Activated CD4-positive, alpha-beta T cell treated with anti-CD3 and anti-CD28 coated beads, Interleukin-2, amount 50 U/mL, for 16 hours (primary cell): ENCODE data around the gene ATP8B2.
"Not testable (repeated sequence)": the region's sequence is repeated elsewhere in the genome, so short reads cannot be mapped to it uniquely, and the experiment has no call there.

Experiments
- DNase-seq: peaks from one replicate; pipeline ENCODE4 v3.0.0-alpha.2; 2020

The ATP8B2 gene

GRCh38 chr1:154348429-154349076 lies 23.2 kb downstream of the ATP8B2 start:
- no peak for DNase-seq

GRCh38 chr1:154349121-154349520 lies 23.8 kb downstream of the ATP8B2 start:
- DNase-seq: no peak

- no peak for DNase-seq
Observed at GRCh38 chr1:154350383-154350782, 25.1 kb downstream of the ATP8B2 start.

GRCh38 chr1:154351363-154352068 lies 26.2 kb downstream of the ATP8B2 start:
- no peak for DNase-seq

- no peak for DNase-seq
Observed at GRCh38 chr1:154352245-154352580, 26.9 kb downstream of the ATP8B2 start.

GRCh38 chr1:154352581-154353459 lies 27.5 kb downstream of the ATP8B2 start:
- peak; percentile 33 for DNase-seq

- DNase-seq: peak; percentile 64
Observed at GRCh38 chr1:154353460-154353904, 28.2 kb downstream of the ATP8B2 start.

- DNase-seq: no peak
Observed at GRCh38 chr1:154353966-154354365, 28.6 kb downstream of the ATP8B2 start.

- DNase-seq: no peak
Observed at GRCh38 chr1:154358519-154358918, 33.2 kb downstream of the ATP8B2 start.

GRCh38 chr1:154360288-154360687 lies 35.0 kb downstream of the ATP8B2 start:
- DNase-seq: no peak

GRCh38 chr1:154360881-154361280 lies 35.6 kb downstream of the ATP8B2 start:
- DNase-seq: not testable (repeated sequence)

GRCh38 chr1:154361357-154361756 lies 36.0 kb downstream of the ATP8B2 start:
- no peak for DNase-seq

- DNase-seq: no peak
Observed at GRCh38 chr1:154371436-154371835, 46.1 kb downstream of the ATP8B2 start.

- not testable (repeated sequence) for DNase-seq
Observed at GRCh38 chr1:154373777-154374357, 48.5 kb downstream of the ATP8B2 start.

- no peak for DNase-seq
Observed at GRCh38 chr1:154379301-154379700, 54.0 kb downstream of the ATP8B2 start.

- DNase-seq: no peak
Observed at GRCh38 chr1:154384650-154385489, 59.5 kb downstream of the ATP8B2 start.

GRCh38 chr1:154386643-154387352 lies 61.5 kb downstream of the ATP8B2 start:
- DNase-seq: peak; percentile 66

- no peak for DNase-seq
Observed at GRCh38 chr1:154391086-154391770, 65.9 kb downstream of the ATP8B2 start.

- DNase-seq: no peak
Observed at GRCh38 chr1:154398141-154398540, 72.8 kb downstream of the ATP8B2 start.

- DNase-seq: no peak
Observed at GRCh38 chr1:154398678-154399077, 73.4 kb downstream of the ATP8B2 start.

GRCh38 chr1:154400381-154400801 lies 75.1 kb downstream of the ATP8B2 start:
- DNase-seq: no peak
